Heart right ventricle (tissue), 16 donors: ENCODE measurements around the gene PTX4. TPM values are rescaled to one million over a fixed set of nuclear protein-coding genes. Genes with fewer than 3 reads are reported as not detected.

Experiments used
- ATAC-seq, 8 donors: fragments of 200-7000 bp; cut with Tn5 transposase; one replicate each; pipeline ENCODE4 v1.9.1; 2020; ENCODE audit warnings: mild to moderate bottlenecking in 8 of 8, moderate library complexity in 8 of 8, moderate number of reproducible peaks in 1 of 8
- DNase-seq, 2 donors: peaks; one replicate each; pipeline ENCODE4 v3.0.0-alpha.2; 2020
- H3K27ac ChIP-seq, 10 donors: fragments of 200-600 bp; sonication (generic) in 2 of 10; one replicate each; pipeline versions ENCODE4 v1.5.0 to v1.8.0; 2020 to 2022; ENCODE audit warnings: mild to moderate bottlenecking in 3 of 10
- H3K27me3 ChIP-seq, 7 donors: fragments of 200-600 bp; one replicate each; pipeline ENCODE4 v1.8.0; 2021 to 2022; ENCODE audit warnings: mild to moderate bottlenecking in 2 of 7
- H3K36me3 ChIP-seq, 9 donors: fragments of 200-600 bp; sonication (generic) in 1 of 9; one replicate each; pipeline versions ENCODE4 v1.5.0 to v1.8.0; 2020 to 2022; ENCODE audit warnings: mild to moderate bottlenecking in 2 of 9
- H3K4me1 ChIP-seq, 9 donors: fragments of 200-600 bp; sonication (generic) in 1 of 9; one replicate each; pipeline versions ENCODE4 v1.5.0 to v1.8.0; 2020 to 2022; ENCODE audit warnings: mild to moderate bottlenecking in 4 of 9
- H3K4me3 ChIP-seq, 10 donors: fragments of 200-600 bp; sonication (generic) in 2 of 10; one replicate each; pipeline versions ENCODE4 v1.5.0 to v1.8.0; 2020 to 2022; ENCODE audit warnings: mild to moderate bottlenecking in 7 of 10, moderate library complexity in 2 of 10
- H3K9me3 ChIP-seq, 11 donors: fragments of 200-600 bp in 10 of 11; sonication (generic) in 2 of 11; one replicate each; pipeline versions ENCODE4 v1.5.0 to v1.8.0; 2013 to 2022; ENCODE audit warnings: mild to moderate bottlenecking in 2 of 11, control low read depth in 1 of 11, moderate library complexity in 1 of 11
- WGBS, 2 donors: extraction: QIAGEN DNeasy Blood & Tissue Kit; methylation state at CpG; one replicate each; pipeline ENCODE4 v1.1.7; 2013; ENCODE audit warnings: inconsistent platforms in 1 of 2; 5-methylcytosine and 5-hydroxymethylcytosine counted together
- intact Hi-C, 10 donors: fragments of 100-400 bp; cut with DNase I; formaldehyde crosslinking; loops; one replicate each; pipeline versions ENCODE4 v1.11.1 to v1.14.2; 2022
- polyA plus RNA-seq, 2 donors: library from polyadenylated mRNA; stranded (reverse); fragments of 200-250 nt; gene quantifications; one replicate each; pipeline ENCODE4 v1.2.3, GENCODE V29; 2013
- total RNA-seq, 10 donors: library from RNA; stranded (reverse); fragmentation: NEBNext Ultra II Directional in 3 of 10; extraction: Animal tissue kit (Norgen Biotek cat#: 25700) in 3 of 10; gene quantifications; one replicate each; pipeline versions ENCODE4 v1.2.1 to v1.2.4, GENCODE V29; 2021 to 2023
- TF ChIP-seq, protein P1 (sequence below), 9 donors: fragments of 200-600 bp; sonication (generic) in 2 of 9; IDR thresholded peaks; one replicate each; pipeline versions ENCODE4 v1.5.0 to v1.8.0; 2021 to 2022; ENCODE audit warnings: antibody characterized with exemption in 9 of 9, mild to moderate bottlenecking in 5 of 9, moderate library complexity in 1 of 9
- donor health status: Arrhythmogenic right ventricular cardiomyopathy.
- donor health status: ischemic (EF 13 %, LVEDD 7.1; RV severe dilation, severe dysfunction).
- donor health status: healthy with polysubstance abuse.
- donor health status: DM: no; HTN: yes; CAD: no.
- donor health status: DM: no; HTN: no; CAD: no.
- donor health status: ischemic (EF 25% LVEDD 6.9; RV normal size, moderate dysfunction).
- donor health status: ischemic (EF 25% LVEDD 5.7; RV mildly dilated, moderate dysfunction).
- donor health status: healthy.
- donor health status: DM: yes; HTN: yes; CAD: no.
- donor health status: Ischemic cardiomyopathy.
- donor health status: ischemic (EF 35%, LVEDD 5.7; RV mildly dilated, moderate dysfunction).
- donor health status: nonischemic (EF 11% LVEDD 7.7; RV severe dilation, severe dysfunction).
- donor health status: DM: yes; HTN: yes; CAD: no.
- donor health status: PGD.
- donor health status: ischemic (EF 29% LVEDD 5.4; RV normal size, mild dysfunction).
- donor health status: nonischemic (EF 23%, LVEDD 6.1; RV moderate dilation, normal function).

PTX4 gene
- total and polyA plus RNA-seq, 12 donors: not detected

GRCh38 chr16:1510941-1511351 lies 22.2 kb upstream of the PTX4 start:
- Histone ChIP-seq H3K27ac (peak overlapping the region in 5 of 10 donors; percentile 83 to 96 (median 89)), H3K27me3 (no peaks in the 10 kb centered on the region), H3K4me3 (no peak overlapping the region), H3K4me1 (peaks cover 18 to 48% (median 27%) of the 10 kb centered on the region in 9 donors), H3K36me3 (peaks cover 0 to 48% (median 0%) of the 10 kb centered on the region in 9 donors), H3K9me3 (peaks cover 0 to 16% (median 7%) of the 10 kb centered on the region in 11 donors)
- no peak for ATAC-seq
- 92 to 95% methylated on average over 26 of the region's 26 CpGs for WGBS, 2 donors
- no peak for DNase-seq
- intact Hi-C loops: loop anchor here in 1 of 10 donors (1.0 kb wide), 1 partner anchor 21 kb away; no protein-coding TSS in a partner anchor
- TF ChIP-seq, protein P1, sequence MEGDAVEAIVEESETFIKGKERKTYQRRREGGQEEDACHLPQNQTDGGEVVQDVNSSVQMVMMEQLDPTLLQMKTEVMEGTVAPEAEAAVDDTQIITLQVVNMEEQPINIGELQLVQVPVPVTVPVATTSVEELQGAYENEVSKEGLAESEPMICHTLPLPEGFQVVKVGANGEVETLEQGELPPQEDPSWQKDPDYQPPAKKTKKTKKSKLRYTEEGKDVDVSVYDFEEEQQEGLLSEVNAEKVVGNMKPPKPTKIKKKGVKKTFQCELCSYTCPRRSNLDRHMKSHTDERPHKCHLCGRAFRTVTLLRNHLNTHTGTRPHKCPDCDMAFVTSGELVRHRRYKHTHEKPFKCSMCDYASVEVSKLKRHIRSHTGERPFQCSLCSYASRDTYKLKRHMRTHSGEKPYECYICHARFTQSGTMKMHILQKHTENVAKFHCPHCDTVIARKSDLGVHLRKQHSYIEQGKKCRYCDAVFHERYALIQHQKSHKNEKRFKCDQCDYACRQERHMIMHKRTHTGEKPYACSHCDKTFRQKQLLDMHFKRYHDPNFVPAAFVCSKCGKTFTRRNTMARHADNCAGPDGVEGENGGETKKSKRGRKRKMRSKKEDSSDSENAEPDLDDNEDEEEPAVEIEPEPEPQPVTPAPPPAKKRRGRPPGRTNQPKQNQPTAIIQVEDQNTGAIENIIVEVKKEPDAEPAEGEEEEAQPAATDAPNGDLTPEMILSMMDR (IDR thresholded peaks at IDR 0.05): no peak

DNA sequence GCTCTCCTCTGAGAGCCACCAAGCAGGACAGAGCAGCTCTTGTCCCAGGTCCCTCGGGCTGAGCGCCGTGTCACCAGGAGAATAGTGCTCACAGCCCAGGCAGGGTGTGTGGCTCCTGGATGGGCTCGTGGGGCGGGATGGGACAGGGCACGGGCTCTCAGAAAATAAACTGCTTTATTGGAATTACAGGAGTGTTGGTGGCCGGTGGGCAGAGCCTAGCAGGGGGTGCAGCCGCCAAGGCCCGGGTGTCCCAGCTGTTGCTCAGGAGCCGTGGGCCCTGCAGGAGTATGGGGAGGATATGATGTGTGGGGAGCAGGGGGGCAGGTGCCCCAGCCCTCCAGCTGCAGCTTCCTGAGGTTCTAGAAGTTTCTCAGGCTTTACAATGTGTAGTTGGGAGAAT lies 21.5 kb upstream of the PTX4 start:
- DNase-seq: no peak
- Histone ChIP-seq H3K36me3 (peaks cover 0 to 54% (median 0%) of the 10 kb centered on the region in 9 donors), H3K4me3 (no peak overlapping the region), H3K27me3 (no peaks in the 10 kb centered on the region), H3K9me3 (peaks cover 0 to 16% (median 7%) of the 10 kb centered on the region in 11 donors), H3K27ac (peak overlapping the region; percentile 80 to 98 (median 89)), H3K4me1 (peaks cover 18 to 48% (median 27%) of the 10 kb centered on the region in 9 donors)
- ATAC-seq: peak in 2 of 8 donors; percentile 14 to 16
- intact Hi-C loops: loop anchor here in 1 of 10 donors (1.0 kb wide), 1 partner anchor 22 kb away; no protein-coding TSS in a partner anchor
- TF ChIP-seq, protein P1 (IDR thresholded peaks at IDR 0.05): no peak
- 69 to 73% methylated on average over 10 of the region's 10 CpGs for WGBS, 2 donors

- H3K4me1 ChIP-seq: peaks cover 18 to 48% (median 27%) of the 10 kb centered on the region in 9 donors
- peaks cover 0 to 60% (median 0%) of the 10 kb centered on the region in 9 donors for H3K36me3 ChIP-seq
- H3K27ac ChIP-seq: peak overlapping the region; percentile 80 to 98 (median 89)
- DNase-seq (peak; percentile 74 to 76), ATAC-seq (peak; percentile 84 to 95 (median 90))
- 38 to 52% methylated on average over 44 of the region's 44 CpGs for WGBS, 2 donors
- no peaks in the 10 kb centered on the region for H3K27me3 ChIP-seq
- TF ChIP-seq, protein P1 (IDR thresholded peaks at IDR 0.05): no peak
- H3K4me3 ChIP-seq: peak overlapping the region in 2 of 10 donors; percentile 5 to 22
- intact Hi-C loops: loop anchor here in 1 of 10 donors (1.0 kb wide), 1 partner anchor 23 kb away; no protein-coding TSS in a partner anchor
- peaks cover 0 to 8% (median 4%) of the 10 kb centered on the region in 11 donors for H3K9me3 ChIP-seq
Measured at GRCh38 chr16:1509307-1510221, 20.8 kb upstream of the PTX4 start.

DNA sequence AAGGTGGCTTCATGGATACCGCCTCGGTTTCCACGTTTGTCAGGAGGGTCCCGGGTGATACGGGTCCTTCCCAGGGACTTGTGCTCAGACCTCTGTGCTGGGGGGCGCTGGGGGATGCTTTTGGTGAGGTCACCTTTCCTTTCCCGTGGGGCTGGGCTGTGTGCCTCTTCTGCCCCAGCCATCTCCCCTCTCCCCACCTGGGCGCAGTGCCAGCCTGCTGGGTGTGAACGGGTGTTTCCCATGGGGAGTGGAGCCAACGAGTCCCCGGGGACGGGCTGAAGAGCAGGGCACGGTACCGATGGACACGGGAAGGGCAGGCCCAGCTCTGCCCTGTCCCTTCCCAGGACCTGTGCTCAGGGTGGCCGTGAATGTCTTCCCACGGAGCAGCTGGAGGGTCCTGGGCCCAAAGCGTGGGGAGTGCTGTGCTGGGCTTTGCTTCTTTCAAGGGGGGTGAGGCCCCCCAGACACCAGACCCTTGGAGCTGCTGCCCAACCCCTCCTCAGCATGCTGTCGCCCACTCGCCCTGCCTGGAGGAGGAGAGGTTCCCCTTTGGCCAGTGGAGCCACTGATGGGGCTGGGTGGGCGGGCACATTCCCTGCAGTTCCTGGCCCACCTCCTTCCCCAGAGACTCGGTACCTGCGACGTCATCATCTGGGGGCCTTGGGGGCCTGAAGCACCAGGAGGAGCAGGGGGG lies 19.9 kb upstream of the PTX4 start:
- no peak for DNase-seq
- Histone ChIP-seq H3K36me3 (peaks cover 0 to 65% (median 0%) of the 10 kb centered on the region in 9 donors), H3K27ac (peak overlapping the region; percentile 80 to 98 (median 89)), H3K9me3 (no peaks in the 10 kb centered on the region), H3K27me3 (no peaks in the 10 kb centered on the region), H3K4me3 (no peak overlapping the region), H3K4me1 (peaks cover 18 to 48% (median 27%) of the 10 kb centered on the region in 9 donors)
- no peak for ATAC-seq
- WGBS, 2 donors: 73 to 75% methylated on average over 21 to 24 of the region's 24 CpGs
- intact Hi-C loops: no loop called here
- TF ChIP-seq, protein P1 (IDR thresholded peaks at IDR 0.05): no peak
